Activated CD4-positive, alpha-beta T cell treated with anti-CD3 and anti-CD28 coated beads, Interleukin-2, amount 10 ng/mL, durations not matched to agents 24 days and 14 days (primary cell): Measurements from ENCODE around the gene CEBPA. TPM values are rescaled to one million over a fixed set of nuclear protein-coding genes. Genes with fewer than 3 reads are reported as not detected.

Experiments used
- DNase-seq: peaks from one replicate; pipeline ENCODE4 v3.0.0; 2022
- H3K27ac Mint-ChIP-seq: one replicate; pipeline ENCODE4 v1.8.0; 2022; ENCODE audit warnings: mild to moderate bottlenecking, mixed read lengths
- H3K27me3 Mint-ChIP-seq: one replicate; pipeline ENCODE4 v1.8.0; 2022; ENCODE audit warnings: mixed read lengths
- H3K36me3 Mint-ChIP-seq: one replicate; pipeline ENCODE4 v1.8.0; 2022; ENCODE audit warnings: low read depth, mild to moderate bottlenecking, mixed read lengths
- H3K4me1 Mint-ChIP-seq: one replicate; pipeline ENCODE4 v1.8.0; 2021; ENCODE audit warnings: mixed read lengths
- H3K4me3 Mint-ChIP-seq: one replicate; pipeline ENCODE4 v1.8.0; 2022; ENCODE audit warnings: mild to moderate bottlenecking, moderate library complexity, mixed read lengths
- H3K9me3 Mint-ChIP-seq: one replicate; pipeline ENCODE4 v1.8.0; 2021; ENCODE audit warnings: mixed read lengths
- intact Hi-C: fragments of 100-400 bp; cut with micrococcal nuclease; formaldehyde crosslinking; loops from one replicate; pipeline ENCODE4 v1.15.1; 2023
- total RNA-seq: library from RNA; stranded (reverse); gene quantifications from 2 replicates; pipeline ENCODE4 v1.2.3, GENCODE V29; 2022

The CEBPA gene
- total RNA-seq, 1 donor from 2014 or later = 1.4 TPM

- DNase-seq = no peak
- H3K4me3 Mint-ChIP-seq = no peak overlapping the region
- intact Hi-C loops = no loop called here
- H3K36me3 Mint-ChIP-seq = no peaks in the 10 kb centered on the region
- peaks cover 3% of the 10 kb centered on the region for H3K4me1 Mint-ChIP-seq
- peaks cover 3% of the 10 kb centered on the region for H3K9me3 Mint-ChIP-seq
- H3K27ac Mint-ChIP-seq = no peak overlapping the region
- peaks cover 8% of the 10 kb centered on the region for H3K27me3 Mint-ChIP-seq
Measured at GRCh38 chr19:33256261-33256660, 46.1 kb downstream of the CEBPA start.

- H3K9me3 Mint-ChIP-seq = peaks cover 3% of the 10 kb centered on the region
- H3K4me1 Mint-ChIP-seq = peaks cover 2% of the 10 kb centered on the region
- peaks cover 7% of the 10 kb centered on the region for H3K27me3 Mint-ChIP-seq
- intact Hi-C loops = no loop called here
- H3K4me3 Mint-ChIP-seq = no peak overlapping the region
- no peaks in the 10 kb centered on the region for H3K36me3 Mint-ChIP-seq
- H3K27ac Mint-ChIP-seq = no peak overlapping the region
- DNase-seq = no peak
Measured at GRCh38 chr19:33255781-33256180, 46.6 kb downstream of the CEBPA start.

- no peak for DNase-seq
- Mint-ChIP-seq H3K27ac (no peak overlapping the region), H3K27me3 (peaks cover 2% of the 10 kb centered on the region), H3K36me3 (no peaks in the 10 kb centered on the region), H3K4me1 (no peaks in the 10 kb centered on the region), H3K4me3 (no peak overlapping the region), H3K9me3 (peaks cover 3% of the 10 kb centered on the region)
- intact Hi-C loops = no loop called here
Measured at GRCh38 chr19:33254245-33254824, 48.0 kb downstream of the CEBPA start.

- H3K27me3 Mint-ChIP-seq = no peaks in the 10 kb centered on the region
- intact Hi-C loops = no loop called here
- H3K9me3 Mint-ChIP-seq = peaks cover 2% of the 10 kb centered on the region
- H3K36me3 Mint-ChIP-seq = no peaks in the 10 kb centered on the region
- no peak overlapping the region for H3K4me3 Mint-ChIP-seq
- no peak overlapping the region for H3K27ac Mint-ChIP-seq
- DNase-seq = no peak
- H3K4me1 Mint-ChIP-seq = no peaks in the 10 kb centered on the region
Measured at GRCh38 chr19:33252971-33253370, 49.4 kb downstream of the CEBPA start.

GRCh38 chr19:33252418-33252962 is 49.8 kb downstream of the CEBPA start:
- Mint-ChIP-seq H3K27ac (no peak overlapping the region), H3K9me3 (no peaks in the 10 kb centered on the region), H3K4me1 (no peaks in the 10 kb centered on the region), H3K36me3 (no peaks in the 10 kb centered on the region), H3K27me3 (no peaks in the 10 kb centered on the region), H3K4me3 (no peak overlapping the region)
- intact Hi-C loops = no loop called here
- DNase-seq = no peak

GRCh38 chr19:33251526-33252090 is 50.7 kb downstream of the CEBPA start:
- Mint-ChIP-seq H3K4me3 (no peak overlapping the region), H3K4me1 (no peaks in the 10 kb centered on the region), H3K9me3 (no peaks in the 10 kb centered on the region), H3K27ac (no peak overlapping the region), H3K27me3 (no peaks in the 10 kb centered on the region), H3K36me3 (no peaks in the 10 kb centered on the region)
- DNase-seq = no peak
- intact Hi-C loops = no loop called here

- H3K27me3 Mint-ChIP-seq = no peaks in the 10 kb centered on the region
- no peak overlapping the region for H3K4me3 Mint-ChIP-seq
- no peaks in the 10 kb centered on the region for H3K36me3 Mint-ChIP-seq
- H3K4me1 Mint-ChIP-seq = no peaks in the 10 kb centered on the region
- H3K9me3 Mint-ChIP-seq = no peaks in the 10 kb centered on the region
- no peak for DNase-seq
- intact Hi-C loops = no loop called here
- no peak overlapping the region for H3K27ac Mint-ChIP-seq
Measured at GRCh38 chr19:33251076-33251475, 51.3 kb downstream of the CEBPA start.

- DNase-seq = no peak
- Mint-ChIP-seq H3K36me3 (no peaks in the 10 kb centered on the region), H3K27ac (no peak overlapping the region), H3K4me1 (no peaks in the 10 kb centered on the region), H3K4me3 (no peak overlapping the region), H3K27me3 (no peaks in the 10 kb centered on the region), H3K9me3 (no peaks in the 10 kb centered on the region)
- intact Hi-C loops = no loop called here
Measured at GRCh38 chr19:33250500-33250899, 51.8 kb downstream of the CEBPA start.

Other genes with a start within 250 kb of the CEBPA start
- gene RHPN2, start 237.6 kb downstream of the CEBPA start, total RNA-seq = 2.8 and 6.2 TPM in 2 replicates
- gene GPATCH1, start 221.4 kb downstream of the CEBPA start, total RNA-seq = 11.7 and 12.9 TPM in 2 replicates
- not detected in 2 replicates for gene WDR88, start 170.4 kb downstream of the CEBPA start, total RNA-seq
- 0.23 and 0.43 TPM in 2 replicates for gene LRP3, start 108.2 kb downstream of the CEBPA start, total RNA-seq
- gene SLC7A10, start 76.7 kb downstream of the CEBPA start, total RNA-seq = not detected in 2 replicates
- 29.7 and 29.8 TPM in 2 replicates for gene CEBPG, start 71.2 kb upstream of the CEBPA start, total RNA-seq
- gene PEPD, start 219.3 kb upstream of the CEBPA start, total RNA-seq = 17.1 and 21.1 TPM in 2 replicates